Lower leg skin (tissue), 3 donors: Measurements from ENCODE around the gene KNTC1.

Experiments used
- CTCF ChIP-seq, 3 donors: fragments of 450-650 bp; IDR thresholded peaks; one replicate each; pipeline ENCODE4 v1.5.1; 2016; ENCODE audit warnings: antibody characterized with exemption in 3 of 3, mild to moderate bottlenecking in 3 of 3, moderate library complexity in 2 of 3
- POLR2A ChIP-seq, 2 donors: fragments of 450-650 bp; IDR thresholded peaks; one replicate each; pipeline ENCODE4 v1.6.1; 2016 to 2017; ENCODE audit warnings: antibody characterized with exemption in 2 of 2, mild to moderate bottlenecking in 1 of 2, moderate library complexity in 1 of 2

DNA sequence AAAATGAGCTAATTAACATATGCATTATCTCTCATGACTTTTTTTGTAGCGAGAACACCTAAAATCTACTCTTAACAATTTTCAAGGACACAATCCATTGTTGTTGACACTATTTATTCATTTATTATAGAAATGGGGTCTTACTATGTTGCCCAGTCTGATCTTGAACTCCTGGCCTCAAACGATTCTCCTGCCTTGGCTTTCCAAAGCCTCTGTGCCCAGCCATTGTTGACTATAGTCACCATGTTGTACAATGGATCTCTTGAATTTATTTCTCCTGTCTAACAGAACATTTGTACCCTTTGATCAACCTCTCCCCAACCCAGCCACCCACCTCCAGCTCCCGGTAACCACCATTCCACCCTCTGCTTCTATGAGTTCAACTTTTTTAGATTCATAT, 134.9 kb downstream of the KNTC1 start:
- TF ChIP-seq POLR2A (IDR thresholded peaks at IDR 0.05) (no peak), CTCF (IDR thresholded peaks at IDR 0.05) (no peak)
